ENCODE data around the gene RHOF.

- TF ChIP-seq EZH2phosphoT487 (IDR thresholded peaks at IDR 0.05; ENCODE audit: borderline replicate concordance, low read length): no peak
- no peak for TF ChIP-seq CTCF (conservative IDR thresholded peaks at IDR 0.05; ENCODE audit: low read depth, low read length)
Observed at GRCh38 chr12:121807642-121808347, 14.3 kb upstream of the RHOF start.

Data from PC-3 (cell line).